ENCODE results near the gene KRTAP29-1. TPM values are rescaled to one million over a fixed set of nuclear protein-coding genes. Genes with fewer than 3 reads are reported as not detected.
"Not testable (repeated sequence)": the region's sequence is repeated elsewhere in the genome, so short reads cannot be mapped to it uniquely, and the experiment has no call there.

KRTAP29-1 gene
- total RNA-seq, 1 experiment from 2014 or later, result not detected

- CTCF ChIA-PET, result no interaction called here
Measured at GRCh38 chr17:41284043-41284442, 18.6 kb downstream of the KRTAP29-1 start.

GRCh38 chr17:41278176-41278955, 24.3 kb downstream of the KRTAP29-1 start:
- POLR2A ChIA-PET, result no interaction called here

More at GRCh38 chr17:41284043-41284442, 18.6 kb downstream of the KRTAP29-1 start:
- ATAC-seq (no peak), DNase-seq (ENCODE audit: low spot score) (no peak)
- Mint-ChIP-seq H3K4me3 (no peak overlapping the region), H3K36me3 (no peaks in the 10 kb centered on the region), H3K9me3 (peaks cover 13% of the 10 kb centered on the region), H3K27me3 (ENCODE audit: low read depth) (no peaks in the 10 kb centered on the region), H3K4me1 (peaks cover 20% of the 10 kb centered on the region), H3K27ac (no peak overlapping the region)
- no peak for TF ChIP-seq MYBL2 (CRISPR knock-in tag; IDR thresholded peaks at IDR 0.05)
- no peak for TF ChIP-seq FOXP4 (CRISPR knock-in tag; IDR thresholded peaks at IDR 0.05)
- TF ChIP-seq MXD4 (CRISPR knock-in tag; IDR thresholded peaks at IDR 0.05; ENCODE audit: borderline replicate concordance), result no peak
- no peak for TF ChIP-seq NFATC4 (CRISPR knock-in tag; IDR thresholded peaks at IDR 0.05)
- TF ChIP-seq ERG (CRISPR knock-in tag; IDR thresholded peaks at IDR 0.05), result no peak
- TF ChIP-seq ZNF232 (CRISPR knock-in tag; IDR thresholded peaks at IDR 0.05), result no peak
- no peak for TF ChIP-seq NR2C2 (CRISPR knock-in tag; IDR thresholded peaks at IDR 0.05)
- TF ChIP-seq TCF7 (CRISPR knock-in tag; IDR thresholded peaks at IDR 0.05; ENCODE audit: low read depth), result no peak
- TF ChIP-seq TEAD4 (CRISPR knock-in tag; IDR thresholded peaks at IDR 0.05), result no peak
- no peak for TF ChIP-seq SMAD4 (CRISPR knock-in tag; IDR thresholded peaks at IDR 0.05)
- TF ChIP-seq CDX4 (CRISPR knock-in tag; IDR thresholded peaks at IDR 0.05; ENCODE audit: borderline replicate concordance), result no peak
- no peak for TF ChIP-seq JUN (CRISPR knock-in tag; IDR thresholded peaks at IDR 0.05)
- TF ChIP-seq ZNF263 (CRISPR knock-in tag; IDR thresholded peaks at IDR 0.05; ENCODE audit: low read depth), result no peak
- no peak for TF ChIP-seq ELF4 (CRISPR knock-in tag; IDR thresholded peaks at IDR 0.05; ENCODE audit: low read depth)
- POLR2A ChIA-PET, result no interaction called here

GRCh38 chr17:41275648-41276190, 26.9 kb downstream of the KRTAP29-1 start, which contains the start of gene KRTAP9-7:
Gene KRTAP9-7 (plus strand): TSS chr17:41275698. CDS start chr17:41275698, 0 bp downstream.
- H3K4me3 Mint-ChIP-seq; H3K36me3 Mint-ChIP-seq; DNase-seq (ENCODE audit: low spot score); H3K27me3 Mint-ChIP-seq (ENCODE audit: low read depth); ATAC-seq; POLR2A ChIA-PET; H3K4me1 Mint-ChIP-seq; H3K27ac Mint-ChIP-seq: not testable (repeated sequence)
- CTCF ChIA-PET, result interaction anchor here (1.3 kb wide), 1 partner anchor 47 kb away, joined by 3 read pairs; no protein-coding TSS in a partner anchor
- H3K9me3 Mint-ChIP-seq, result peaks cover 10% of the 10 kb centered on the region

More at GRCh38 chr17:41278176-41278955, 24.3 kb downstream of the KRTAP29-1 start:
- CTCF ChIA-PET, result no interaction called here
- Mint-ChIP-seq H3K27me3 (ENCODE audit: low read depth) (no peaks in the 10 kb centered on the region), H3K4me1 (peaks cover 3% of the 10 kb centered on the region), H3K9me3 (peaks cover 13% of the 10 kb centered on the region), H3K4me3 (no peak overlapping the region), H3K36me3 (no peaks in the 10 kb centered on the region), H3K27ac (no peak overlapping the region)
- no peak for TF ChIP-seq IRF2 (CRISPR knock-in tag; IDR thresholded peaks at IDR 0.05; ENCODE audit: borderline replicate concordance, low read depth)
- no peak for ATAC-seq
- DNase-seq (ENCODE audit: low spot score), result no peak

GRCh38 chr17:41271858-41272257, 30.8 kb downstream of the KRTAP29-1 start:
- POLR2A ChIA-PET, result no interaction called here
- H3K9me3 Mint-ChIP-seq, result no peaks in the 10 kb centered on the region
- no peaks in the 10 kb centered on the region for H3K36me3 Mint-ChIP-seq
- CTCF ChIA-PET, result no interaction called here
- no peak overlapping the region for H3K27ac Mint-ChIP-seq
- peaks cover 8% of the 10 kb centered on the region; the same call in 1 of the 2 replicates for H3K4me1 Mint-ChIP-seq
- no peak for ATAC-seq
- H3K27me3 Mint-ChIP-seq (ENCODE audit: low read depth), result no peaks in the 10 kb centered on the region
- no peak for DNase-seq (ENCODE audit: low spot score)
- no peak overlapping the region for H3K4me3 Mint-ChIP-seq
- TF ChIP-seq CREM (CRISPR knock-in tag; IDR thresholded peaks at IDR 0.05), result no peak
- no peak for TF ChIP-seq ZNF425 (CRISPR knock-in tag; conservative IDR thresholded peaks at IDR 0.05)
- TF ChIP-seq OVOL2 (CRISPR knock-in tag; IDR thresholded peaks at IDR 0.05; ENCODE audit: borderline replicate concordance), result no peak

Data from WTC11 (cell line).